Measurements from ENCODE around the gene VCL.

- TF ChIP-seq, protein P1, sequence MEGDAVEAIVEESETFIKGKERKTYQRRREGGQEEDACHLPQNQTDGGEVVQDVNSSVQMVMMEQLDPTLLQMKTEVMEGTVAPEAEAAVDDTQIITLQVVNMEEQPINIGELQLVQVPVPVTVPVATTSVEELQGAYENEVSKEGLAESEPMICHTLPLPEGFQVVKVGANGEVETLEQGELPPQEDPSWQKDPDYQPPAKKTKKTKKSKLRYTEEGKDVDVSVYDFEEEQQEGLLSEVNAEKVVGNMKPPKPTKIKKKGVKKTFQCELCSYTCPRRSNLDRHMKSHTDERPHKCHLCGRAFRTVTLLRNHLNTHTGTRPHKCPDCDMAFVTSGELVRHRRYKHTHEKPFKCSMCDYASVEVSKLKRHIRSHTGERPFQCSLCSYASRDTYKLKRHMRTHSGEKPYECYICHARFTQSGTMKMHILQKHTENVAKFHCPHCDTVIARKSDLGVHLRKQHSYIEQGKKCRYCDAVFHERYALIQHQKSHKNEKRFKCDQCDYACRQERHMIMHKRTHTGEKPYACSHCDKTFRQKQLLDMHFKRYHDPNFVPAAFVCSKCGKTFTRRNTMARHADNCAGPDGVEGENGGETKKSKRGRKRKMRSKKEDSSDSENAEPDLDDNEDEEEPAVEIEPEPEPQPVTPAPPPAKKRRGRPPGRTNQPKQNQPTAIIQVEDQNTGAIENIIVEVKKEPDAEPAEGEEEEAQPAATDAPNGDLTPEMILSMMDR (IDR thresholded peaks at IDR 0.05): peak; percentile 56
- TF ChIP-seq NRF1 (IDR thresholded peaks at IDR 0.05; ENCODE audit: low read depth, low read length) (no peak), FOXM1 (IDR thresholded peaks at IDR 0.05; ENCODE audit: low read depth) (no peak), GABPA (IDR thresholded peaks at IDR 0.05; ENCODE audit: low read depth) (no peak), RCOR1 (IDR thresholded peaks at IDR 0.05; ENCODE audit: low read length) (no peak), RXRA (IDR thresholded peaks at IDR 0.05; ENCODE audit: borderline replicate concordance, low read depth) (no peak)
These were observed 105.8 kb downstream of the VCL start for GRCh38 chr10:74103560-74104258.

Data from SK-N-SH (cell line).